Activated T-cell treated with anti-CD3 and anti-CD28 coated beads, Interleukin-2, amount 50 U/mL, for 24 hours (primary cell): ENCODE results near the gene GALNT9.
"Not testable (repeated sequence)": the region's sequence is repeated elsewhere in the genome, so short reads cannot be mapped to it uniquely, and the experiment has no call there.

ENCODE experiments used
- DNase-seq: peaks from one replicate; pipeline ENCODE4 v3.0.0-alpha.2; 2020
- H3K27ac Mint-ChIP-seq: 2 replicates; pipeline ENCODE4 v1.8.0; 2020; ENCODE audit warnings: mild to moderate bottlenecking, mixed read lengths
- H3K27me3 Mint-ChIP-seq: 2 replicates; pipeline ENCODE4 v1.8.0; 2020; ENCODE audit warnings: mixed read lengths
- H3K36me3 Mint-ChIP-seq: 2 replicates; pipeline ENCODE4 v1.8.0; 2020; ENCODE audit warnings: low read depth, mixed read lengths
- H3K4me1 Mint-ChIP-seq: 2 replicates; pipeline ENCODE4 v1.8.0; 2020; ENCODE audit warnings: low read depth, mixed read lengths
- H3K4me3 Mint-ChIP-seq: 2 replicates; pipeline ENCODE4 v1.8.0; 2020; ENCODE audit warnings: mild to moderate bottlenecking, moderate library complexity, mixed read lengths
- H3K9me3 Mint-ChIP-seq: 2 replicates; pipeline ENCODE4 v1.8.0; 2020; ENCODE audit warnings: mixed read lengths

Gene GALNT9

GRCh38 chr12:132154941-132155770, 174.2 kb downstream of the GALNT9 start:
- Mint-ChIP-seq H3K4me3 (no peak overlapping the region), H3K27ac (no peak overlapping the region), H3K36me3 (peaks cover 9% of the 10 kb centered on the region), H3K4me1 (no peaks in the 10 kb centered on the region), H3K27me3 (no peaks in the 10 kb centered on the region), H3K9me3 (no peaks in the 10 kb centered on the region)
- no peak for DNase-seq

DNA sequence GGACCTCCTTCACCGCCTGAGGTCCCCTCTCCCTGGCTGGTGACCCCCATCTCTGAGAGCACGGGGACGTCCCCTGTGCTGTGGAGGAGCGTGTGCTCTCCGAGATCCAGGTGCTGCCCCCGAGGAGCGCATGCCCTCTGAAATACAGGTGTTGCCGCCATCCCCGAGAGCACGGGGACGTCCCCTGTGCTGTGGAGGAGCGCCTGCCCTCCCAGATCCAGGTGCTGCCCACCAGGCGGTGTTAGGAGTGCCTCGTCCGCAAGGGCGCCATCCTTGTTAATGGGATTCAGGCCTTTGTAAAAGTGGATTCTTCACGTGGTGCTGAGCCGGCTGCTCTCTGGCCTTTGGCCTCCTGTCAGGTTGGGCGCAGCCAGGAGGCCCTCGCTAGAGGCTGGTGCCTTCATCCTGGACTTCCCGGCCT, 175.0 kb downstream of the GALNT9 start:
- peaks cover 9% of the 10 kb centered on the region for H3K36me3 Mint-ChIP-seq
- H3K27me3 Mint-ChIP-seq: no peaks in the 10 kb centered on the region
- no peak for DNase-seq
- H3K9me3 Mint-ChIP-seq: no peaks in the 10 kb centered on the region
- no peak overlapping the region for H3K4me3 Mint-ChIP-seq
- no peaks in the 10 kb centered on the region for H3K4me1 Mint-ChIP-seq
- no peak overlapping the region for H3K27ac Mint-ChIP-seq

- DNase-seq: peak; percentile 79
- no peak overlapping the region for H3K27ac Mint-ChIP-seq
- H3K27me3 Mint-ChIP-seq: no peaks in the 10 kb centered on the region
Measured at GRCh38 chr12:132153501-132154340, 175.7 kb downstream of the GALNT9 start.

GRCh38 chr12:132152953-132153352, 176.4 kb downstream of the GALNT9 start:
- Mint-ChIP-seq H3K27me3 (no peaks in the 10 kb centered on the region), H3K27ac (no peak overlapping the region)

More at GRCh38 chr12:132153501-132154340, 175.7 kb downstream of the GALNT9 start:
- Mint-ChIP-seq H3K9me3 (no peaks in the 10 kb centered on the region), H3K4me1 (no peaks in the 10 kb centered on the region), H3K4me3 (no peak overlapping the region), H3K36me3 (peaks cover 9% of the 10 kb centered on the region)

DNA sequence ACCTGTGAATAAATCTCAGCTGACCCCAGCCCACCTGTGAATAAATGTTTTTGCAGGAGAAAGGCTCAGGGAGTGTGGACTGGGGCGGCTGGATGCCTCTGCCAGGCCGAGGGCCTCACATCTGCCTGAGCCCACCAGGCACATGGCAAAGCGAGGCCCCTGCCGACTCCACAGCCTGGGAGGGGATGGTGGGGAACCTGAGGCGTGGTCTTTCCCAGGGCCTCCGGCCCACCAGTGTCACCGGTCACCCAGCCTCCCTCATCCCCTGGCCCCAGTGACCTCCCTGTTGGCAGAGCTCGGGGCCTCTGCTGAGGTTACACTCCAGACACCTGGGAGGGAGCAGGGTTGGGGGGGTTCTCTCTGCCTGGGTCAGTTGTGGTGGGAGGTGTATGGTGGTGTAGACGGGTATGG, 177.0 kb downstream of the GALNT9 start:
- H3K4me1 Mint-ChIP-seq: no peaks in the 10 kb centered on the region
- H3K27me3 Mint-ChIP-seq: no peaks in the 10 kb centered on the region
- H3K4me3 Mint-ChIP-seq: no peak overlapping the region

More at GRCh38 chr12:132152953-132153352, 176.4 kb downstream of the GALNT9 start:
- Mint-ChIP-seq H3K4me1 (no peaks in the 10 kb centered on the region), H3K4me3 (no peak overlapping the region), H3K36me3 (peaks cover 13% of the 10 kb centered on the region), H3K9me3 (no peaks in the 10 kb centered on the region)
- DNase-seq: no peak

DNA sequence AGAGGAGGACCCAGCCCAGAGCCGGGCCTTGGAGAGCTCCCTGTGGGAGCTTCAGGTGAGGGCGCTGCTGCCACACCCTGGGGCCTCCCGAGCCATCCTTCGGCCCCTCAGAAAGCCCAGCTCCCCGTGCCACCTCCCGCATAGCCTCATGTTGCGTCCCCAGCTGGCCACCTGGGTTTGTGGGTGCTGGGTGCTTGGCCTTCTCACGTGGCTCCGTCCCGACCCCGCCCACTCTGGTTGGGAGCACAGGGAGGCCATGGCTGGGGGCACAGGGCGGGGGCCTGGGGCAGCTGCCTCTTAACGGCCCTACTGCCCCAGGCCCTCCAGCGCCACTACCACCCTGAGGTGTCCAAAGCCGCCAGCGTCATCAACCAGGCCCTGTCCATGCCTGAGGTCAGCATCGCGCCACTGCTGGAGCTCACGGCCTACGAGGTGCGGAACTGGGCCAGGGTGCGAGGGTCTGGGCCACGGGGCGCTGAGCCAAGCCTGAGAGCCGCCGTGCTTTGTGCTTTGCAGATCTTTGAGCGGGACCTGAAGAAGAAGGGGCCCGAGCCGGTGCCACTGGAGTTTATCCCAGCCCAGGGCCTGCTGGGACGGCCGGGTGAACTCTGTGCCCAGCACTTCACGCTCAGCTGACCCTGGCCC, 177.5 kb downstream of the GALNT9 start:
- Mint-ChIP-seq H3K4me3 (no peak overlapping the region), H3K27me3 (no peaks in the 10 kb centered on the region), H3K4me1 (peaks cover under 1% of the 10 kb centered on the region), H3K9me3 (no peaks in the 10 kb centered on the region), H3K27ac (no peak overlapping the region), H3K36me3 (peaks cover 19% of the 10 kb centered on the region)
- DNase-seq: no peak

More for the DNA sequence above, 177.0 kb downstream of the GALNT9 start:
- DNase-seq: no peak
- H3K9me3 Mint-ChIP-seq: no peaks in the 10 kb centered on the region
- H3K27ac Mint-ChIP-seq: no peak overlapping the region
- peaks cover 16% of the 10 kb centered on the region for H3K36me3 Mint-ChIP-seq

DNA sequence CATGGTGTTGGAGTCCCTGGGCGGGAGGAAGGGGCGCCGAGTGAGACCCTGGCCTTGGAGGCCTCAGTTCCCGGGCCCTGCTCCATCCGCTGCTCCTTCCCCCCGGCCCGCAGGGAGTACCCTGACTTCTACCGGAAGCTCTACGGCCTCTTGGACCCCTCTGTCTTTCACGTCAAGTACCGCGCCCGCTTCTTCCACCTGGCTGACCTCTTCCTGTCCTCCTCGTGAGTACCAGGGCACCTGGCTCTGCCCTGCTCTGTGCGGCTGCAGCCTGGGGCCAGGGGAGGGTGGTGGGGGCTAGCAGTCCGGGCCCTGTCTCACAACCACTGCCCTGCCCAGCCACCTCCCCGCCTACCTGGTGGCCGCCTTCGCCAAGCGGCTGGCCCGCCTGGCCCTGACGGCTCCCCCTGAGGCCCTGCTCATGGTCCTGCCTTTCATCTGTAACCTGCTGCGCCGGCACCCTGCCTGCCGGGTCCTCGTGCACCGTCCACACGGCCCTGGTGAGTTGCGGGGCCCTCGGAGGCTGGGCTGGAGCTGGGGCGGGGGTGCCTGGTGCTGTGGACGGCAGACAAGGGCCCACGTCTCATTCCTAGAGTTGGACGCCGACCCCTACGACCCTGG, 178.1 kb downstream of the GALNT9 start:
- no peaks in the 10 kb centered on the region for H3K27me3 Mint-ChIP-seq
- H3K36me3 Mint-ChIP-seq: peaks cover 25% of the 10 kb centered on the region
- H3K9me3 Mint-ChIP-seq: no peaks in the 10 kb centered on the region
- peaks cover 6% of the 10 kb centered on the region for H3K4me1 Mint-ChIP-seq
- no peak overlapping the region for H3K27ac Mint-ChIP-seq
- H3K4me3 Mint-ChIP-seq: no peak overlapping the region
- no peak for DNase-seq

GRCh38 chr12:132150780-132151144, 178.6 kb downstream of the GALNT9 start:
- Mint-ChIP-seq H3K36me3 (peaks cover 30% of the 10 kb centered on the region), H3K27ac (no peak overlapping the region), H3K4me1 (peaks cover 11% of the 10 kb centered on the region), H3K27me3 (no peaks in the 10 kb centered on the region), H3K9me3 (no peaks in the 10 kb centered on the region), H3K4me3 (no peak overlapping the region)
- no peak for DNase-seq

- not testable (repeated sequence) for H3K9me3 Mint-ChIP-seq, H3K4me3 Mint-ChIP-seq, DNase-seq, H3K27ac Mint-ChIP-seq, H3K27me3 Mint-ChIP-seq
- Mint-ChIP-seq H3K36me3 (peaks cover 42% of the 10 kb centered on the region), H3K4me1 (peaks cover 22% of the 10 kb centered on the region)
Measured at GRCh38 chr12:132149526-132149925, 179.9 kb downstream of the GALNT9 start.

DNA sequence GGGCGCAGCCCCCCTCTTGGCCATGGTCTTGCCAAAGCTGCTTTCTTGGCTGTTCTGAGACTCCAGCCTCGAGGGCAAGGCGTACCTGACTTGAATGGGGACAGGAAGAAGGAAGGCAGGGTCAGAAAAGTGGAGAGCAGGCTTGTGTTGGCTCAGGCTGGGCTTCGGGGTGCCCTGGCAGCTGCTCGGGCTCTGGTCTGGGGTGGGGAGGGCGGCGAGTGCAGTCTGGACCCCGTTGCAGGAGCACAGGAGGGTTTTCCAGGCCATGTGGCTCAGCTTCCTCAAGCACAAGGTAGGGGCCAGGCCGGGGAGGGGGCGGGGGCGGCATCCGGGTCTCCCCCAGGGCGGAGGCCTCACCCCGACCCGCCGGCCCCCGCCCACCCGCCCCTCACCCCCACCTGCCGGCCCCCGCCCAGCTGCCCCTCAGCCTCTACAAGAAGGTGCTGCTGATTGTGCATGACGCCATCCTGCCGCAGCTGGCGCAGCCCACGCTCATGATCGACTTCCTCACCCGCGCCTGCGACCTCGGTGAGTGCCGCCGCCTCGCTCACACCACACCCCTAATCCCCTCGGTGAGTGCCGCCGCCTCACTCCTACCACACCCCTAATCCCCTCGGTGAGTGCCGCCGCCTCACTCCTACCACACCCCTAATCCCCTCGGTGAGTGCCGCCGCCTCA, 180.9 kb downstream of the GALNT9 start:
- H3K36me3 Mint-ChIP-seq: peaks cover 44% of the 10 kb centered on the region
- DNase-seq: no peak
- no peaks in the 10 kb centered on the region for H3K9me3 Mint-ChIP-seq
- H3K4me1 Mint-ChIP-seq: peaks cover 22% of the 10 kb centered on the region
- H3K27me3 Mint-ChIP-seq: no peaks in the 10 kb centered on the region
- H3K4me3 Mint-ChIP-seq: no peak overlapping the region
- no peak overlapping the region for H3K27ac Mint-ChIP-seq

- Mint-ChIP-seq H3K9me3 (no peaks in the 10 kb centered on the region), H3K27ac (no peak overlapping the region), H3K36me3 (peaks cover 50% of the 10 kb centered on the region), H3K4me1 (peaks cover 28% of the 10 kb centered on the region), H3K4me3 (no peak overlapping the region), H3K27me3 (no peaks in the 10 kb centered on the region)
- peak; percentile 28 for DNase-seq
Measured at GRCh38 chr12:132147423-132148367, 181.7 kb downstream of the GALNT9 start.

DNA sequence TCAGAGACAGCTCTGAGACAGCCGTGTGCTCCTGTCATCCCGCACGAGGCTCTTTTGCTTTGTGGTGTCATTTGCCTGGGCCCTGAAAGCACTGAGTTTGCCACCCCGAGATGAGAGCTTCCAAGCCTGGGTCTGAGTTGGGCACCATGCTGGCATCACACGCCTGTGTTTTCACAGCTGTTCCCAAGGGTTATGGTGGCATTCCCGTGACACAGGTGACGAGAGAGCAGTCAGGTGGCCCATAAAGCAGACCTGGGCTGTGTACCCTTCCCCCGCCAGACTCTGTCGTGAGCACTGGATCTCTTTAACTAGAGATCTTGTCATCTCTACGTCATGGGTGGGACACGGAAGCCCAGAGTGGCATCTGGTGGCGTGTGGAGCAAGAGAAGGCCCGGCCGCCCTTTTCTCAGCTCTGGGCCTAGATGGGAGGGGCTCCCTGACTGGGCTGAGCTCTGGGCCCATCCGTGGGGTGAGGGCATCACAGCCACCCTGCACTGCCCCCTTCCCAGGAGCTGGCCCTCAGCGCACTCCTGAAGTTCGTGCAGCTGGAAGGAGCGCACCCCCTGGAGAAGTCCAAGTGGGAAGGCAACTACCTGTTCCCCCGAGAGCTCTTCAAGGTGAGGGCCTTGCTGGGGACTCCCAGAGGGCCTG, 182.5 kb downstream of the GALNT9 start:
- Mint-ChIP-seq H3K4me1 (peaks cover 34% of the 10 kb centered on the region), H3K9me3 (no peaks in the 10 kb centered on the region), H3K27me3 (no peaks in the 10 kb centered on the region), H3K36me3 (peaks cover 57% of the 10 kb centered on the region), H3K4me3 (no peak overlapping the region), H3K27ac (peak overlapping the region; percentile 33)
- no peak for DNase-seq
